Measurements from ENCODE around the gene MGAT3.

DNA sequence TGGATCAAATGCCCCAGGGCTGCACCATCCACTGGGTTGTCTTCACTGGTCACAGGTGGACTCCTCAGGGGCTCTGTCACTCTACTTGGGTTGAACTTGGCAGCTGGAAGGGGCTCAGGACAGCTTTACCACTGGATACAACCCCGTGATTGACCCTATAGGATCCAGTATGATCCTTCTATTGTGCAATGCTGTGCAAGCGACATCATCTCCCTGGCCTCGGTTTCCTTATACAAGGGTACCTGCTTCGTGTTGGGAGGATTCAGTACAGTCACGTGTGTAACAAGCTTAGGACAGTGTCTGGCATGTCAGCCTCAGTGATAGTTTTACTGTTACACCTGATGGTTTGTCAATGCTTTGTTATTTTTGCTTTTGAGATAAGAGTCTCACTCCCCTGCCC lies 24.8 kb downstream of the MGAT3 start:
- TF ChIP-seq, protein P1, sequence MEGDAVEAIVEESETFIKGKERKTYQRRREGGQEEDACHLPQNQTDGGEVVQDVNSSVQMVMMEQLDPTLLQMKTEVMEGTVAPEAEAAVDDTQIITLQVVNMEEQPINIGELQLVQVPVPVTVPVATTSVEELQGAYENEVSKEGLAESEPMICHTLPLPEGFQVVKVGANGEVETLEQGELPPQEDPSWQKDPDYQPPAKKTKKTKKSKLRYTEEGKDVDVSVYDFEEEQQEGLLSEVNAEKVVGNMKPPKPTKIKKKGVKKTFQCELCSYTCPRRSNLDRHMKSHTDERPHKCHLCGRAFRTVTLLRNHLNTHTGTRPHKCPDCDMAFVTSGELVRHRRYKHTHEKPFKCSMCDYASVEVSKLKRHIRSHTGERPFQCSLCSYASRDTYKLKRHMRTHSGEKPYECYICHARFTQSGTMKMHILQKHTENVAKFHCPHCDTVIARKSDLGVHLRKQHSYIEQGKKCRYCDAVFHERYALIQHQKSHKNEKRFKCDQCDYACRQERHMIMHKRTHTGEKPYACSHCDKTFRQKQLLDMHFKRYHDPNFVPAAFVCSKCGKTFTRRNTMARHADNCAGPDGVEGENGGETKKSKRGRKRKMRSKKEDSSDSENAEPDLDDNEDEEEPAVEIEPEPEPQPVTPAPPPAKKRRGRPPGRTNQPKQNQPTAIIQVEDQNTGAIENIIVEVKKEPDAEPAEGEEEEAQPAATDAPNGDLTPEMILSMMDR (IDR thresholded peaks at IDR 0.05) = no peak
- TF ChIP-seq SIN3A (IDR thresholded peaks at IDR 0.05; ENCODE audit: borderline replicate concordance, insufficient read depth, low read depth, low read length) = no peak
